HepG2 (cell line): Measurements from ENCODE around the gene EIF2B1. TPM values are rescaled to one million over a fixed set of nuclear protein-coding genes. Genes with fewer than 3 reads are reported as not detected.

Experiments
- ATF7 ChIP-seq, 2 experiments: fragments of 450-650 bp in 1 of 2; sonication (generic) in 1 of 2; formaldehyde crosslinking in 1 of 2; IDR thresholded peaks; 2 replicates each; pipeline versions ENCODE4 v1.4.0 to v1.6.1; 2016 to 2020; ENCODE audit warnings: antibody characterized with exemption in 1 of 2, mild to moderate bottlenecking in 1 of 2, missing genetic modification reagents in 1 of 2
- BORCS8-MEF2B ChIP-seq: sonication (generic); formaldehyde crosslinking; IDR thresholded peaks from 2 replicates; pipeline ENCODE4 v1.8.0; 2022; ENCODE audit warnings: mild to moderate bottlenecking, missing genetic modification reagents
- ERF ChIP-seq: IDR thresholded peaks from 2 replicates; pipeline ENCODE4 v1.6.1; 2018; ENCODE audit warnings: missing biosample characterization, missing genetic modification reagents
- FOSL2 ChIP-seq: sonication (generic); formaldehyde crosslinking; IDR thresholded peaks from 2 replicates; pipeline ENCODE4 v1.4.0; 2020; ENCODE audit warnings: missing genetic modification reagents
- POLR2AphosphoS5 ChIP-seq: IDR thresholded peaks from 2 replicates; pipeline ENCODE4 v1.6.1; 2012; ENCODE audit warnings: low read depth, low read length
- RXRB ChIP-seq: IDR thresholded peaks from 2 replicates; pipeline ENCODE4 v1.6.1; 2016; ENCODE audit warnings: borderline replicate concordance, missing genetic modification reagents, missing compliant biosample characterization
- WIZ ChIP-seq: sonication (generic); formaldehyde crosslinking; IDR thresholded peaks from 2 replicates; pipeline ENCODE4 v1.5.1; 2020; ENCODE audit warnings: mild to moderate bottlenecking, missing genetic modification reagents
- ZNF558 ChIP-seq: sonication (generic); formaldehyde crosslinking; IDR thresholded peaks from 2 replicates; pipeline ENCODE4 v1.9.0; 2022; ENCODE audit warnings: mild to moderate bottlenecking, missing genetic modification reagents, borderline replicate concordance
- ZNF883 ChIP-seq: sonication (generic); formaldehyde crosslinking; IDR thresholded peaks from 2 replicates; pipeline ENCODE4 v1.5.1; 2020; ENCODE audit warnings: mild to moderate bottlenecking, missing genetic modification reagents; ENCODE audit errors: not compliant biosample characterization
- polyA plus RNA-seq, 8 experiments: library from polyadenylated mRNA; depleted of rRNA in 3 of 8; stranded (reverse) in 7 of 8; unstranded in 1 of 8; fragments of >200 nt; fragmentation: Illumina TruSeq in 4 of 8; extraction: Trizol in 4 of 8; gene quantifications; 2 replicates each; pipeline versions ENCODE4 v1.2.1 to v1.2.3, GENCODE V29; 2011 to 2016; ENCODE audit warnings: low read depth in 4 of 8, missing spikeins in 1 of 8, mixed read lengths in 1 of 8; ENCODE audit not compliant: insufficient read depth in 1 of 8
- total RNA-seq, 5 experiments: library from RNA; depleted of rRNA; stranded (reverse); fragments of >200 nt; fragmentation: Illumina TruSeq; extraction: Trizol; gene quantifications; 2 replicates each; pipeline ENCODE4 v1.2.3, GENCODE V29; 2016; ENCODE audit warnings: low read depth in 1 of 5
- TF ChIP-seq, protein P1 (sequence below): sonication (generic); formaldehyde crosslinking; IDR thresholded peaks from 2 replicates; pipeline ENCODE4 v1.4.0; 2020; ENCODE audit warnings: missing genetic modification reagents
- TF ChIP-seq, protein P2 (sequence below): sonication (generic); formaldehyde crosslinking; IDR thresholded peaks from 2 replicates; pipeline ENCODE4 v1.5.0; 2020; ENCODE audit warnings: missing genetic modification reagents
- TF ChIP-seq, protein P3 (sequence below): sonication (generic); formaldehyde crosslinking; IDR thresholded peaks from 2 replicates; pipeline ENCODE4 v1.4.0; 2020; ENCODE audit warnings: missing genetic modification reagents
- TF ChIP-seq, protein P4 (sequence below): sonication (generic); formaldehyde crosslinking; IDR thresholded peaks from 2 replicates; pipeline ENCODE4 v1.8.0; 2023; ENCODE audit warnings: mild to moderate bottlenecking, missing genetic modification reagents
- TF ChIP-seq, protein P5 (sequence below): sonication (generic); formaldehyde crosslinking; IDR thresholded peaks from 2 replicates; pipeline ENCODE4 v1.5.0; 2020; ENCODE audit warnings: mild to moderate bottlenecking, low read depth, missing genetic modification reagents, borderline replicate concordance

EIF2B1 gene
- total and polyA plus RNA-seq, 2 of the 13 experiments (the other 11 are each of a cell fraction or from before 2014, with no cell fraction given): 18.7 to 37.4 TPM

DNA sequence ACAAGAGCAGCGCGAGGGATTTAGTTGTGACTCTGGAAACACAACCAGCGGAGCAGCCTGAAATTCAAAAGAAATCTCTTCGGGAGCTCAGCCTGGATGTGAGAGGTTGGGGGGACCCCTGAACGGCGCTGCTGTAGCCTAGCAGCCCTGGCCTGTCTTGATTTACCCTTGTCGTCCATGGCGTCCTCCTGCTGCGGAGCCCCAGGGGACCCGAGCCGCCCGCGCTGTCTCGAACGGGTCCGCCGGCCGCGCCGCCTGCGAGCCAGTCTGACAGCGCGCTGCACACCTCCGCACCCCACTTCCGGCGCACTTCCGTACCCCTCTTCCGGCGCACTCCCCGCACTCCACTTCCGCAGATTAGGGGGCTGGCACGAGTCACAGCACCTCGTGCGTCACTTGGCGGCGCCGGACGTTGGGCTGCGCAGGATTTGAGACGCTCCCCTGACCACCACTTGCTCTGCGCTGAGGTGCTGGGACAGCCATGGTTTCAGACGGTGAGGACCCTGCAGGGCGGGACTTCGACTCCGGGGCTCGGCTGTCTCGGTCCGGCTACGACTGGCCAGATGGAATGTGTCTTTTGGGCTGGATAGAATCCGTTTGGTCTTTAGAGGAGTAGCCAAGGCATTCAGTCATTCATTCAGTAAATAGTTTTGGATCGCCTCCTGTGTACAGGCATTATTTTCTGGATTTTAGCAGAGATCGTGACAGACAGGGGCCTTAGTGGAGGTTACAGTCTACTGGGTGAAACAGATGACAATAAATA, at the start of gene EIF2B1, which contains the start of gene GTF2H3 (continued):
- TF ChIP-seq, protein P1, sequence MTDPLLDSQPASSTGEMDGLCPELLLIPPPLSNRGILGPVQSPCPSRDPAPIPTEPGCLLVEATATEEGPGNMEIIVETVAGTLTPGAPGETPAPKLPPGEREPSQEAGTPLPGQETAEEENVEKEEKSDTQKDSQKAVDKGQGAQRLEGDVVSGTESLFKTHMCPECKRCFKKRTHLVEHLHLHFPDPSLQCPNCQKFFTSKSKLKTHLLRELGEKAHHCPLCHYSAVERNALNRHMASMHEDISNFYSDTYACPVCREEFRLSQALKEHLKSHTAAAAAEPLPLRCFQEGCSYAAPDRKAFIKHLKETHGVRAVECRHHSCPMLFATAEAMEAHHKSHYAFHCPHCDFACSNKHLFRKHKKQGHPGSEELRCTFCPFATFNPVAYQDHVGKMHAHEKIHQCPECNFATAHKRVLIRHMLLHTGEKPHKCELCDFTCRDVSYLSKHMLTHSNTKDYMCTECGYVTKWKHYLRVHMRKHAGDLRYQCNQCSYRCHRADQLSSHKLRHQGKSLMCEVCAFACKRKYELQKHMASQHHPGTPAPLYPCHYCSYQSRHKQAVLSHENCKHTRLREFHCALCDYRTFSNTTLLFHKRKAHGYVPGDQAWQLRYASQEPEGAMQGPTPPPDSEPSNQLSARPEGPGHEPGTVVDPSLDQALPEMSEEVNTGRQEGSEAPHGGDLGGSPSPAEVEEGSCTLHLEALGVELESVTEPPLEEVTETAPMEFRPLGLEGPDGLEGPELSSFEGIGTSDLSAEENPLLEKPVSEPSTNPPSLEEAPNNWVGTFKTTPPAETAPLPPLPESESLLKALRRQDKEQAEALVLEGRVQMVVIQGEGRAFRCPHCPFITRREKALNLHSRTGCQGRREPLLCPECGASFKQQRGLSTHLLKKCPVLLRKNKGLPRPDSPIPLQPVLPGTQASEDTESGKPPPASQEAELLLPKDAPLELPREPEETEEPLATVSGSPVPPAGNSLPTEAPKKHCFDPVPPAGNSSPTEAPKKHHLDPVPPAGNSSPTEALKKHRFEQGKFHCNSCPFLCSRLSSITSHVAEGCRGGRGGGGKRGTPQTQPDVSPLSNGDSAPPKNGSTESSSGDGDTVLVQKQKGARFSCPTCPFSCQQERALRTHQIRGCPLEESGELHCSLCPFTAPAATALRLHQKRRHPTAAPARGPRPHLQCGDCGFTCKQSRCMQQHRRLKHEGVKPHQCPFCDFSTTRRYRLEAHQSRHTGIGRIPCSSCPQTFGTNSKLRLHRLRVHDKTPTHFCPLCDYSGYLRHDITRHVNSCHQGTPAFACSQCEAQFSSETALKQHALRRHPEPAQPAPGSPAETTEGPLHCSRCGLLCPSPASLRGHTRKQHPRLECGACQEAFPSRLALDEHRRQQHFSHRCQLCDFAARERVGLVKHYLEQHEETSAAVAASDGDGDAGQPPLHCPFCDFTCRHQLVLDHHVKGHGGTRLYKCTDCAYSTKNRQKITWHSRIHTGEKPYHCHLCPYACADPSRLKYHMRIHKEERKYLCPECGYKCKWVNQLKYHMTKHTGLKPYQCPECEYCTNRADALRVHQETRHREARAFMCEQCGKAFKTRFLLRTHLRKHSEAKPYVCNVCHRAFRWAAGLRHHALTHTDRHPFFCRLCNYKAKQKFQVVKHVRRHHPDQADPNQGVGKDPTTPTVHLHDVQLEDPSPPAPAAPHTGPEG (CRISPR knock-in tag): peak; percentile 94
- TF ChIP-seq, protein P2, sequence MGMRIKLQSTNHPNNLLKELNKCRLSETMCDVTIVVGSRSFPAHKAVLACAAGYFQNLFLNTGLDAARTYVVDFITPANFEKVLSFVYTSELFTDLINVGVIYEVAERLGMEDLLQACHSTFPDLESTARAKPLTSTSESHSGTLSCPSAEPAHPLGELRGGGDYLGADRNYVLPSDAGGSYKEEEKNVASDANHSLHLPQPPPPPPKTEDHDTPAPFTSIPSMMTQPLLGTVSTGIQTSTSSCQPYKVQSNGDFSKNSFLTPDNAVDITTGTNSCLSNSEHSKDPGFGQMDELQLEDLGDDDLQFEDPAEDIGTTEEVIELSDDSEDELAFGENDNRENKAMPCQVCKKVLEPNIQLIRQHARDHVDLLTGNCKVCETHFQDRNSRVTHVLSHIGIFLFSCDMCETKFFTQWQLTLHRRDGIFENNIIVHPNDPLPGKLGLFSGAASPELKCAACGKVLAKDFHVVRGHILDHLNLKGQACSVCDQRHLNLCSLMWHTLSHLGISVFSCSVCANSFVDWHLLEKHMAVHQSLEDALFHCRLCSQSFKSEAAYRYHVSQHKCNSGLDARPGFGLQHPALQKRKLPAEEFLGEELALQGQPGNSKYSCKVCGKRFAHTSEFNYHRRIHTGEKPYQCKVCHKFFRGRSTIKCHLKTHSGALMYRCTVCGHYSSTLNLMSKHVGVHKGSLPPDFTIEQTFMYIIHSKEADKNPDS (CRISPR knock-in tag): peak; percentile 80; the same call in 1 of the 2 replicates
- peak; percentile 41; the same call in 1 of the 2 replicates for TF ChIP-seq WIZ (CRISPR knock-in tag)
- TF ChIP-seq ATF7 (IDR thresholded peaks at IDR 0.05): no peak
- no peak for TF ChIP-seq ATF7 (CRISPR knock-in tag; IDR thresholded peaks at IDR 0.05)
- TF ChIP-seq ZNF883: no peak
- TF ChIP-seq RXRB (CRISPR knock-in tag): peak; percentile 69
- peak; percentile 87; the same call in 1 of the 2 replicates for TF ChIP-seq ERF
- TF ChIP-seq POLR2AphosphoS5: peak; percentile 99
- TF ChIP-seq ZNF558 (CRISPR knock-in tag): no peak; the same call in 1 of the 2 replicates
- TF ChIP-seq FOSL2 (CRISPR knock-in tag): peak; percentile 73
- peak; percentile 93 for TF ChIP-seq BORCS8-MEF2B
- TF ChIP-seq, protein P3, sequence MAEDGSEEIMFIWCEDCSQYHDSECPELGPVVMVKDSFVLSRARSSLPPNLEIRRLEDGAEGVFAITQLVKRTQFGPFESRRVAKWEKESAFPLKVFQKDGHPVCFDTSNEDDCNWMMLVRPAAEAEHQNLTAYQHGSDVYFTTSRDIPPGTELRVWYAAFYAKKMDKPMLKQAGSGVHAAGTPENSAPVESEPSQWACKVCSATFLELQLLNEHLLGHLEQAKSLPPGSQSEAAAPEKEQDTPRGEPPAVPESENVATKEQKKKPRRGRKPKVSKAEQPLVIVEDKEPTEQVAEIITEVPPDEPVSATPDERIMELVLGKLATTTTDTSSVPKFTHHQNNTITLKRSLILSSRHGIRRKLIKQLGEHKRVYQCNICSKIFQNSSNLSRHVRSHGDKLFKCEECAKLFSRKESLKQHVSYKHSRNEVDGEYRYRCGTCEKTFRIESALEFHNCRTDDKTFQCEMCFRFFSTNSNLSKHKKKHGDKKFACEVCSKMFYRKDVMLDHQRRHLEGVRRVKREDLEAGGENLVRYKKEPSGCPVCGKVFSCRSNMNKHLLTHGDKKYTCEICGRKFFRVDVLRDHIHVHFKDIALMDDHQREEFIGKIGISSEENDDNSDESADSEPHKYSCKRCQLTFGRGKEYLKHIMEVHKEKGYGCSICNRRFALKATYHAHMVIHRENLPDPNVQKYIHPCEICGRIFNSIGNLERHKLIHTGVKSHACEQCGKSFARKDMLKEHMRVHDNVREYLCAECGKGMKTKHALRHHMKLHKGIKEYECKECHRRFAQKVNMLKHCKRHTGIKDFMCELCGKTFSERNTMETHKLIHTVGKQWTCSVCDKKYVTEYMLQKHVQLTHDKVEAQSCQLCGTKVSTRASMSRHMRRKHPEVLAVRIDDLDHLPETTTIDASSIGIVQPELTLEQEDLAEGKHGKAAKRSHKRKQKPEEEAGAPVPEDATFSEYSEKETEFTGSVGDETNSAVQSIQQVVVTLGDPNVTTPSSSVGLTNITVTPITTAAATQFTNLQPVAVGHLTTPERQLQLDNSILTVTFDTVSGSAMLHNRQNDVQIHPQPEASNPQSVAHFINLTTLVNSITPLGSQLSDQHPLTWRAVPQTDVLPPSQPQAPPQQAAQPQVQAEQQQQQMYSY (CRISPR knock-in tag): 0 out of 2 replicates have a peak, but pooled peaks have one; percentile 51
- TF ChIP-seq, protein P4, sequence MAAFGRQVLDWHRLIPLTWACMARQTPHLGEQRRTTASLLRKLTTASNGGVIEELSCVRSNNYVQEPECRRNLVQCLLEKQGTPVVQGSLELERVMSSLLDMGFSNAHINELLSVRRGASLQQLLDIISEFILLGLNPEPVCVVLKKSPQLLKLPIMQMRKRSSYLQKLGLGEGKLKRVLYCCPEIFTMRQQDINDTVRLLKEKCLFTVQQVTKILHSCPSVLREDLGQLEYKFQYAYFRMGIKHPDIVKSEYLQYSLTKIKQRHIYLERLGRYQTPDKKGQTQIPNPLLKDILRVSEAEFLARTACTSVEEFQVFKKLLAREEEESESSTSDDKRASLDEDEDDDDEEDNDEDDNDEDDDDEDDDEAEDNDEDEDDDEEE: peak; percentile 64
- TF ChIP-seq, protein P5, sequence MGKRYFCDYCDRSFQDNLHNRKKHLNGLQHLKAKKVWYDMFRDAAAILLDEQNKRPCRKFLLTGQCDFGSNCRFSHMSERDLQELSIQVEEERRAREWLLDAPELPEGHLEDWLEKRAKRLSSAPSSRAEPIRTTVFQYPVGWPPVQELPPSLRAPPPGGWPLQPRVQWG (CRISPR knock-in tag): no peak
